HG03196 (cell line): ENCODE measurements around the gene DPEP2NB.
A peak's percentile ranks its signal among the peaks of the same experiment; 100 is the strongest.
"Not testable (repeated sequence)": the region's sequence is repeated elsewhere in the genome, so short reads cannot be mapped to it uniquely, and the experiment has no call there.

ENCODE experiments used
- ATAC-seq: cut with Tn5 transposase; IDR thresholded peaks from one replicate; pipeline ENCODE4 v1.9.1; 2021; ENCODE audit not compliant: unreplicated experiment

Gene DPEP2NB

GRCh38 chr16:68015681-68016080 is at the start of gene DPEP2NB:
Gene DPEP2NB, minus strand, starts transcription at chr16:68015911. Its CDS starts 141 bp downstream, at chr16:68015770.
- ATAC-seq = no peak

DNA sequence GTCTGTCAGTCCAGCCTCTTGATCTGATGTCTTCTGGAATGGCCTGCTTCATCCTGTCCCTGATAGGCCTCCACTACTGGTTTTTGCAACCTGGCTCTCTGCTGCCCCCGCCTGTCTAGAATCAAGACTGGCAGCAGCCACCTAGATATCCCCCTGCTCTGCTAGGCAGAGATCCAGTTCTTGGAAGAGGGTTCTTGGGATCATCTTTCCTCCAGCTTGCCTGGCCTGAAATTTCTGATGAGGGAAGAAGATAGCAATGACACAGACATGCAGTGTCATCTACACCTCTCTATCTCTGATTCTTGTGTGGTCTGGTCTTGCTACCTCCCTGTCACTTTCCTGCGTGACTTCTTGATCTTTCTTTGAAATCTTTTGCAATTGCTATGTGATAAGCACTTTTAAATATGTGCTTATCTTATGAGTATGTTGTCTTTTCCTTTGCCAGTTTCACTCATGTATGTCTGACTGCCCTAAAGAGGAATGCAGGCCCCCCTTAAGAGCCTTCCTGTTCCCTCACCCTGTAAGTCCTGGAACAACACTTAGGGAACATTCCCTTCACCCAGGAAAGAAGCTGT is 49.2 kb upstream of the DPEP2NB start:
- ATAC-seq = no peak

DNA sequence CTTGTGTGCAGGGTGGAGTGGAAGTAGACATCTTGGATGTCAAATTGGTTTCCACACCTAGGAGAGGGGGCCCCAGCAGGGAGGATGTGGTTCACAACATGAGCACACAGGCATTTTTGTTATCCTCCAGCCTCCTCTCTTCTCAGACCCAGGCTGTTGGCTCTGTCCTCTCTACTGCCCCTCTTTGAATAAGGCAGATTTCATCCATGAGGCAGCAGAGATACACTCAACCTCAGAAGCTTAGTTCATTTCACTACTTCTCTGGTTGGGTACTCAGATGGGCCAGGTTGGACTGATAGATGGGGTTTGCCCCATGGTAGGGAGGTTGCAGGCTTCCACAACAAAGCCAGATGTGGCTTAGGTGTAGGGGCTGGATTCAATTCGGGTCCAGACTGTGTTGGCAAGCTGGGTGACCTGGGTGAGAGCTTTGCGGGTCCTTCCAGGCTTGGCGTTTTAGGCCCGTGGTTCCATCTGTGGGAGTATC is 47.2 kb upstream of the DPEP2NB start:
- ATAC-seq = no peak

DNA sequence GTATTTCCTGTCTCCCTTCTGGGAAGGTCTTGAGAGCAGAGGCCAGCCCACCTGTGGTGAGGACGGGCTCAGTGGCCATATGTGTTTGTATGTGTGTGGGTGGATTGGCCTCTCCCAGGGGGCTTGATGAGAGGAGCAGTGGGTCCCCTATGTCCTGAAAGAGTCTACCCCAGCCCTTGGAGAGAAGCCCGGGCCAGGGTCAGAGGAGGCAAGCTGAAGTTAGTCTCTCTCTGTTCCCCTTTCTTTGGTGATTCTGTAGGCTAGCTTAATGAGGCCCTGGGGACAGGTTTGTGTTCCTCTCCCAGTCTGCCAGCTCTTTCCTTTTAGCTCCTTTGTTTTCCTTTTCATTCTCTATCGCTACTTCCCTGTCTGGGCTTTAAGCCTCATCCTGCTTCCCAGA is 45.7 kb upstream of the DPEP2NB start:
- no peak for ATAC-seq

GRCh38 chr16:68059804-68060203 is 44.1 kb upstream of the DPEP2NB start:
- ATAC-seq = no peak

DNA sequence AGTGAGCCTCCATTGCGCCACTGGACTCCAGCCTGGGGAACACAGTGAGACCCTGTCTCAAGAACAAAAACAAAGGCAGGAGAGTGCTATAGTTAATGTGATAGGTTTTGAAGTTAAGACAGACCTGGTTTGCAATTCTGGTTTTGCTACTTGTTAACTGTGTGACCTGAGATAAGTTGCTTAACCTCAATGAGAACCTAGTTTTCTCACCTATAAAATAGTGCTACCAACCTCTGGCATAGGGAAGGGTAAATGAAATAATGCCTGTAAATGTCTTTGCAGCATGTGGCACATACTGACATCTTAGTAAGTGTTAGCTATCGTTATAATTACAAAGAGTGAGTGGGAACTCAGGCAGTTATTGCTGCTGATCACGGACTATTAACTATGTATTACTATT is 39.7 kb upstream of the DPEP2NB start:
- no peak for ATAC-seq

DNA sequence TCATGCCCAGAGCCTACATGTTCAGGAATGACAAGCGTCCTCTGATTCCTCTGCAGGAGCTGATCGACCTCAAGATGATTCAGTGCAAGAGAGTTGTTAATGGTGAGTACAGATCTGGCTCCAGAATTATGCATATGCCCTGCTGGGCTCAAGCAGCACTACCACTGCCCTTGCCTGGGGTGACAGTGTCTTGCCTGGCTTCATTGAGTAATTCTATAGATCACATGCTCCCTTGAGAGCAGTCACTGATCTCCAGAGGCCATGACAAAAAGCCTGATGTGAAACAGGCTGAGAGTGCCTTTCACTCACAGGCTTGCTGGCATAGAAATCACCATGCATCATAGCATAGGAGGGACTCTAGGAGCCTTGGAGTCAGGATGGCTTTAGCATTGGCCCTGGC is 33.7 kb upstream of the DPEP2NB start:
- ATAC-seq = no peak

DNA sequence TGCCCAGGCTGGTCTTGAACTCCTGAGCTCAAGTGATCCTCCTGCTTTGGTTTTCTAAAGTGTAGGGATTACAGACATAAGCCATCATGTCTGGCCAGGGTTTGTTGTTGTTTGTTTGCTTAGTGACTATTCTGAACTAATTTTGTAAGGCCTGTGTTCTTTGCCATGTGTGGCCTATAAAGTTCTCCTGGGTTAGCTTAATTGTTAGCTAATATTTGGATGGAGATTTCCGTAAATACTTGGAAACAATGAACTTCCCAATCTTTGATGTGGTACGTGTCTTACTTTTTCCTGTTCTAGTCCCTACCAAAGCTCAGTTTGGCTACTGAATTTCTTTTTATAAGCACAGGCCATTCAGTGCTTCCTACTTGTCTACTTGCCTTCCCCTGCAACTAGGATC is 32.3 kb upstream of the DPEP2NB start:
- no peak for ATAC-seq

DNA sequence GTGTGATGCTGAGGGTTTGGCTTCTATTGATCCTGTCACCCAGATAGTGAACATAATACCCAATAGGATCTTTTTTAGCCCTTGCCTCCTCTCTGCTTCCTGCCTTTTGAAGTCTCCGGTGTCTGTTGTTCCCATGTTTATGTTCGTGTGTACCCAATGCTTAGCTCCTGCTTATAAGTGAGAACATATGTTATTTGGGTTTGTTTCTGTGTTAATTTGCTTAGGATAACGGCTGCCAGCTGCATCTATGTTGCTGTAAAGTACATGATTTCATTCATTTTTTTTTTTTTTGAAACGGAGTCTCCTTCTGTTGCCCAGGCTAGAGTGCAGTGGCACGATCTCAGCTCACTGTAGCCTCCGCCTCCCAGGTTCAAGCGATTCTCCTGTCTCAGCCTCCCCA is 30.4 kb upstream of the DPEP2NB start:
- ATAC-seq = no peak

DNA sequence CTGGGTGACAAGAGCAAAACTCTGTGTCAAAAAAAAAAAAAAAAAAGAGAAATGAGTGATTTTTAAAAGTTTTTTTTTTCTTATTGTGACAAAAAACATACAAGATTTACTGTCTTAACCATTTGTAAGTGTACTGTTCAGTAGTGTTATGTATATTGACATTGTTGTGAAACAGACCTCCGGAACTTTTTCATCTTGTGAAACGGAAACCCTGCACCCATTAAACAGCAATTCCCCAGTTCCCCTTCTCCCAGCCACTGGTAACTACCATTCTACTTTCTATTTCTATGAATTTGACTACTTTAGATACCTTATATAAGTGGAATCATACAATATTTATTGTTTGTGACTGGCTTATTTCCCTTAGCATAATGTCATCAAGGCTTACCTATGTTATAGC is 26.1 kb upstream of the DPEP2NB start:
- no peak for ATAC-seq

DNA sequence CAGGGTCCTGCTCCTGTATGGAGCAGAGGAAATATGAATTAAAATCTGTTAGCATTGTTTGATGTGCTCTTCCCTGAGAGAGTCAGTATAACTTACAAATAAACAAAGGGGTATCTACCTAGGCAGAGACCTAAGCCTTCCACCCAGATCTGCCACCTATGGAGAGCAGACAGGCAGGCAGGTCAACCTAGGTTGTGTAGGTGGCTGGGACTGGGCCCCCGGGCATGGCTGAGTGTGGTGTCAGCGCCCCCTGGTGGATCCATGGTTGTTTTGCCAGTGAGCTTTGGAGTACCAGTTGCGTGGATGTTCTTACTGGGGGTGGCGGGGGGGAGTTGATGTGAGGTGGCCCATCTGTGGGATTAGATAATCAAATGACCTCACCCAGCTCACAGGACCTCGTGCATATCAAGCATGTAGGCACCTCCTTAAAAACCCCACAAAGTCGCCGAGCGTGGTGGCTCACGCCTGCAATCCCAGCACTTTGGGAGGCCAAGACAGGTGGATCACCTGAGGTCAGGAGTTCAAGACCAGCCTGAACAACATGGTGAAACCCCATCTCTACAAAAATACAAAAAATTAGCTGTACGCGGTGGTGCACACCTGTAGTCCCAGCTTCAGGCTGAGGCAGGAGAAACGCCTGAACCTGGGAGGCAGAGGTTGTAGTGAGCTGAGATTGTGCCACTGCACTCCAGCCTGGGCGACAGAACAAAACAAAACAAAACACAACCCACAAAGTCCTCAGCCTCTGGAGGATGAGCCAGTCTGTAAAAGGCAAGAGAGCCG is 25.0 kb upstream of the DPEP2NB start:
- peak; percentile 53 for ATAC-seq

GRCh38 chr16:68037841-68038597 is 22.3 kb upstream of the DPEP2NB start:
- no peak for ATAC-seq

DNA sequence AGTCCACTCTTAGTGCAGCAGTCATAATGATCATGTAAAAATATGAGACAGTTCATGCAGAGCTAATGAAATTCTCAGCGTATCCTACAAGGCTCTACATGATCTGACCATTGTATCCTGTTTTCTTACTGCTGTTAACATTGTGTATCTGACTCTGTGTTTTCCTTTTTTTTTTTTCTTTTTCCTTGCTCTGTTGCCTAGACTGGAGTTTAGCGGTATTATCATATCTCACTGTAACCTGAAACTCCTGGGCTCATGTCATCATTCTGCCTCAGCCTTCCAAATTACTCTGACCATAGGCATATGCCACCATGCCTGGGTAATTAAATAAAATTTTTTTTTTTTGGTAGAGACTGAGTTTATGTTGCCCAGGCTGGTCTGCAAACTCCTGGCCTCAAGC is 19.5 kb upstream of the DPEP2NB start:
- ATAC-seq = no peak

GRCh38 chr16:68033101-68033500 is 17.4 kb upstream of the DPEP2NB start:
- no peak for ATAC-seq

DNA sequence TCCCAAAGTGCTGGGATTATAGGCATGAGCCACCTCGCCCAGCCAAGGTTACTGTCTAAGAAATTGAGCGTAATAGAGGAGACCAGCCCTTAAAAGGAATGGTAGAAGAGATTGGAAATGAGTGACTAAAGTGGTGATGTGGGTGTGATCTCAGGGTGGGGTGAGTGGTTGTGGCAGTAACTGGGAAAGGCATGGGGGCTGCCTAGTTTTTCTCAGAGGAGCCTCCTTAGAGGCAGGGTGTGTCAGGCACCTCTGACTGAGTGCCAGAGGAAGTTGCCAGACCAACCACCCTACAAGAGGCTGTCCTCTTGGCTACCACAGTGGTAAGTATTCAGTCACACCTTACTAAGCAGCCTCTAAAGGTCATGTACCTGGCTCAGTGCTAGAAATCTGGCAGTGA is 16.2 kb upstream of the DPEP2NB start:
- ATAC-seq = no peak

GRCh38 chr16:68030108-68030507 is 14.4 kb upstream of the DPEP2NB start:
- ATAC-seq = not testable (repeated sequence)

GRCh38 chr16:68028996-68029395 is 13.3 kb upstream of the DPEP2NB start:
- ATAC-seq = no peak

GRCh38 chr16:68022728-68023537 is 7.2 kb upstream of the DPEP2NB start, which contains the start of the genes DDX28 and DUS2:
Gene DDX28, minus strand, starts transcription at chr16:68023232. Its CDS starts 30 bp downstream, at chr16:68023202.
Gene DUS2, plus strand, starts transcription at chr16:68023284. Its CDS starts 14,740 bp downstream, at chr16:68038024.
- ATAC-seq = peak; percentile 82

DNA sequence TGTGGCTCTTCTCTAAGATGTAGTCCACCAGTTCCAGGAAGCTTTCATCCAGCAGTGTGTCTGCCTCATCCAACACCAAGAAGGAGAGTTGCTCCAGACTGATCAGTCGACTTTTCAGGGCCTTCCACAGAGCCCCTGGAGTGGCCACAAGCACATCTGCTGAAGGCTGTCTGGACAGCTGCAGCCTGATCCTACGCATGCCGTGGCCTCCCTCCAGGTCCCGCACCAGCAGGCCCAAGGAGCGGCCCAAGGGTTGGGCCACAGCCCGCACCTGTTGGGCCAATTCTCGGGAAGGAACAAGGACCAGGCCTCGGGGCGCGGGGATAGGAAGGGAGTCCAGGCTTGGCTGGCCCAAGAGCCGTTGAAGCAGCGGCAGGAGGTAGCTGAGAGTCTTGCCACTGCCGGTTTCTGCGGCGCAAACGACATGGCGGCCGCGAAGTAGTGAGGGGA is 6.6 kb upstream of the DPEP2NB start:
- ATAC-seq = peak; percentile 14

GRCh38 chr16:68021490-68021889 is 5.8 kb upstream of the DPEP2NB start:
- no peak for ATAC-seq
